ENCODE results near the gene TMPRSS13. TPM values are rescaled to one million over a fixed set of nuclear protein-coding genes. Genes with fewer than 3 reads are reported as not detected.
A peak's percentile ranks its signal among the peaks of the same experiment; 100 is the strongest.

TMPRSS13 gene
- total RNA-seq, 2 experiments from 2014 or later, result 0.79 to 1.1 TPM

DNA sequence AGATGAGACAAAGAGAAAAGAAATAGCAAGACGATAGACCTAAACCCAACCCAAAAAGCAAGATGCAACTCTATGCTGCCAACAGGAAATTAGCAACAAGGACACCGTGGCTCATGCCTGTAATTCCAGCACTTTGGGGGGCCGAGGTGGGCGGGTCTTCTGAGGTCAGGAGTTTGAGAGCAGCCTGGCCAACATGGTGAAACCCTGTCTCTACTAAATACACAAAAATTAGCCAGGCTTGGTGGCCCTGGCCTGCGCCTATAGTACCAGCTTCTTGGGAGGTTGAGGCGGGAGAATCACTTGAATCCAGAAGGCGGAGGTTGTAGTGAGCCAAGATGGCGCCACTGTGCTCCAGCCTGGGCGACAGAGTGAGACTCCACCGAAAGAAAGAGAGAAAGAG is 32.7 kb upstream of the TMPRSS13 start:
- no peak for DNase-seq (ENCODE audit: low spot score)
- BruUV-seq (replicated peaks), result no TSS peak
- peaks cover 27% of the 10 kb centered on the region; the same call in 1 of the 2 replicates for H3K9me3 ChIP-seq (ENCODE audit: low read length)
- H3K79me2 ChIP-seq (ENCODE audit: insufficient read depth, low read depth, low read length), result no peaks in the 10 kb centered on the region
- intact Hi-C loops (cut with micrococcal nuclease; ENCODE audit: unreplicated experiment), result no loop called here
- H3K4me1 ChIP-seq (ENCODE audit: insufficient read depth, low read length, poor library complexity, severe bottlenecking), result peaks cover 8% of the 10 kb centered on the region
- H3K4me3 ChIP-seq (ENCODE audit: low read depth, low read length, poor library complexity, severe bottlenecking), result no peak overlapping the region
- TF ChIP-seq, protein P1, sequence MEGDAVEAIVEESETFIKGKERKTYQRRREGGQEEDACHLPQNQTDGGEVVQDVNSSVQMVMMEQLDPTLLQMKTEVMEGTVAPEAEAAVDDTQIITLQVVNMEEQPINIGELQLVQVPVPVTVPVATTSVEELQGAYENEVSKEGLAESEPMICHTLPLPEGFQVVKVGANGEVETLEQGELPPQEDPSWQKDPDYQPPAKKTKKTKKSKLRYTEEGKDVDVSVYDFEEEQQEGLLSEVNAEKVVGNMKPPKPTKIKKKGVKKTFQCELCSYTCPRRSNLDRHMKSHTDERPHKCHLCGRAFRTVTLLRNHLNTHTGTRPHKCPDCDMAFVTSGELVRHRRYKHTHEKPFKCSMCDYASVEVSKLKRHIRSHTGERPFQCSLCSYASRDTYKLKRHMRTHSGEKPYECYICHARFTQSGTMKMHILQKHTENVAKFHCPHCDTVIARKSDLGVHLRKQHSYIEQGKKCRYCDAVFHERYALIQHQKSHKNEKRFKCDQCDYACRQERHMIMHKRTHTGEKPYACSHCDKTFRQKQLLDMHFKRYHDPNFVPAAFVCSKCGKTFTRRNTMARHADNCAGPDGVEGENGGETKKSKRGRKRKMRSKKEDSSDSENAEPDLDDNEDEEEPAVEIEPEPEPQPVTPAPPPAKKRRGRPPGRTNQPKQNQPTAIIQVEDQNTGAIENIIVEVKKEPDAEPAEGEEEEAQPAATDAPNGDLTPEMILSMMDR (conservative IDR thresholded peaks at IDR 0.05; ENCODE audit: low read length), result no peak
- no peak for TF ChIP-seq EZH2phosphoT487 (IDR thresholded peaks at IDR 0.05; ENCODE audit: borderline replicate concordance, low read depth, low read length)
- no peak overlapping the region for H3K27ac ChIP-seq (ENCODE audit: low read depth, low read length, poor library complexity, severe bottlenecking)
- H4K20me1 ChIP-seq (ENCODE audit: insufficient read depth, low read length), result no peaks in the 10 kb centered on the region
- ChIA-PET POLR2A (interaction anchor here (1.5 kb wide), 1 partner anchor 25 kb away, joined by 3 read pairs; the partner anchor contains the start of gene IL10RA), CTCF (ENCODE audit: unreplicated experiment) (no interaction called here)
- H2AFZ ChIP-seq (ENCODE audit: low read length), result no peak overlapping the region
- no peak overlapping the region for H3K4me2 ChIP-seq (ENCODE audit: low read length)
- no peaks in the 10 kb centered on the region for H3K36me3 ChIP-seq (ENCODE audit: insufficient read depth, low read length)
- no peaks in the 10 kb centered on the region for H3K9me2 ChIP-seq (ENCODE audit: insufficient read depth, low read length)

DNA sequence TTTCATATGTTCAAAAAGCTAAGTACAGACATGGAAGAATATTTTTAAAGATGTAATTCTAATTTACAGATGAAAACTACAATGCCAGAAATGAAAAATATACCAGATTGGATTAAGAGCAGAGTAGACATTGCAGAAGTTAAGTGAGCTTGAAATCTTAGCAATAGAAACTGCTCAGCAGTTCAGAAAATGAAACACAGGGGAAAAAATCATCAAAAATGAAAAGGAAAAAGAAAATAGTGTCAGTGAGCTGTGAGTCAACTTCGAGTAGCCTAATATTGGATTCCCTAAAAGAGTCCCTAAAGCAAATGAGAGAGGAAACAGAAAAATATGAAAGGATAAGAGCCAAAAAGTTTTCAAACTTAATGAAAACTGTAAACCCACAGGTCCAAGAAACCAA is 31.2 kb upstream of the TMPRSS13 start:
- no peaks in the 10 kb centered on the region for H3K79me2 ChIP-seq (ENCODE audit: insufficient read depth, low read depth, low read length)
- no peaks in the 10 kb centered on the region for H3K36me3 ChIP-seq (ENCODE audit: insufficient read depth, low read length)
- H3K4me3 ChIP-seq (ENCODE audit: low read depth, low read length, poor library complexity, severe bottlenecking), result no peak overlapping the region
- ChIA-PET CTCF (ENCODE audit: unreplicated experiment) (no interaction called here), POLR2A (interaction anchor here (0.6 to 1.5 kb wide), 2 partner anchors 13 to 26 kb away, joined by 3 to 8 read pairs; partner anchors contain the start of gene IL10RA)
- intact Hi-C loops (cut with micrococcal nuclease; ENCODE audit: unreplicated experiment), result no loop called here
- no TSS peak for BruUV-seq (replicated peaks)
- no peak for DNase-seq (ENCODE audit: low spot score)
- peak overlapping the region; percentile 78; the same call in 1 of the 2 replicates for H2AFZ ChIP-seq (ENCODE audit: low read length)
- H3K4me1 ChIP-seq (ENCODE audit: insufficient read depth, low read length, poor library complexity, severe bottlenecking), result peaks cover 8% of the 10 kb centered on the region
- H4K20me1 ChIP-seq (ENCODE audit: insufficient read depth, low read length), result no peaks in the 10 kb centered on the region
- peaks cover 28% of the 10 kb centered on the region; the same call in 1 of the 2 replicates for H3K9me3 ChIP-seq (ENCODE audit: low read length)
- no peak for TF ChIP-seq EZH2phosphoT487 (IDR thresholded peaks at IDR 0.05; ENCODE audit: borderline replicate concordance, low read depth, low read length)
- TF ChIP-seq, protein P1 (conservative IDR thresholded peaks at IDR 0.05; ENCODE audit: low read length), result no peak
- no peak overlapping the region for H3K27ac ChIP-seq (ENCODE audit: low read depth, low read length, poor library complexity, severe bottlenecking)
- H3K9me2 ChIP-seq (ENCODE audit: insufficient read depth, low read length), result no peaks in the 10 kb centered on the region
- no peak overlapping the region for H3K4me2 ChIP-seq (ENCODE audit: low read length)

DNA sequence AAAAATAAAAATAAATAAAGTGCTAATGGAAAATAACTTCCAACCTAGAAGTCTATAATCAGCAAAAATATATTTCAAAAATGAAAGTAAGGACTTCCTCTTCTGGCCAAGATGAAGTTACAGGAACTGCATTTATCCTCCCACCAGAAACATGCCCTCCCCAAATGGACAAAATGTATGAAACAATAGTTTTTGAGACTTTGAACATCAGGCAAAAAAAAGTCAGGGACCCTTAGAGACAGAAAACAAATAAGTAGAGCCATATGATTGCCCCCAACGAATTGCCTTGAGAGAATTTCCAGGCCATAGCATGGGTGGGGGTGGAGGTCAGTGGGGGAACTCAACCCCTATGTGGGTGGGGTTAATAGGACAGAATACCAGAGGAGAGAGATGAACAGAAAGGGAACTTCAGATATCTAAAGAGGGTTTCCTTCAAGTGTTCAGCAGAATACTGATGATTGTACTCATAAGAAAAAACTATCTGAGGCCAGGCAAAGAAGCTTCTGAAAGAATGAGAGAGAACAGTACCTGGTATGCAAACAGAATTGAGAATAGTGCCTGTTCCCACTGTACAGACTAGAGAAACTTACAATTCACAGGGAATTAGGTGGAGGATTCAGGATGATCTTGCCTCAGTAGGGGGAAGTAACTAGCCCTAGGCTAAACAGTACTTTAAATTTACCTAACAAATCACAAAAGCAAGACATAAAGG is 30.4 kb upstream of the TMPRSS13 start:
- no peaks in the 10 kb centered on the region for H3K36me3 ChIP-seq (ENCODE audit: insufficient read depth, low read length)
- H3K4me2 ChIP-seq (ENCODE audit: low read length), result peak overlapping the region; percentile 56
- ChIA-PET CTCF (ENCODE audit: unreplicated experiment) (no interaction called here), POLR2A (interaction anchor here (0.6 kb wide), 1 partner anchor 12 kb away, joined by 8 read pairs; no protein-coding TSS in a partner anchor)
- no peak for DNase-seq (ENCODE audit: low spot score)
- no peaks in the 10 kb centered on the region for H4K20me1 ChIP-seq (ENCODE audit: insufficient read depth, low read length)
- H3K4me1 ChIP-seq (ENCODE audit: insufficient read depth, low read length, poor library complexity, severe bottlenecking), result peaks cover 8% of the 10 kb centered on the region
- H3K9me2 ChIP-seq (ENCODE audit: insufficient read depth, low read length), result no peaks in the 10 kb centered on the region
- intact Hi-C loops (cut with micrococcal nuclease; ENCODE audit: unreplicated experiment), result no loop called here
- no TSS peak for BruUV-seq (replicated peaks)
- H3K9me3 ChIP-seq (ENCODE audit: low read length), result peaks cover 28% of the 10 kb centered on the region; the same call in 1 of the 2 replicates
- no peaks in the 10 kb centered on the region for H3K79me2 ChIP-seq (ENCODE audit: insufficient read depth, low read depth, low read length)
- TF ChIP-seq EZH2phosphoT487 (IDR thresholded peaks at IDR 0.05; ENCODE audit: borderline replicate concordance, low read depth, low read length), result no peak
- TF ChIP-seq, protein P1 (conservative IDR thresholded peaks at IDR 0.05; ENCODE audit: low read length), result no peak
- H2AFZ ChIP-seq (ENCODE audit: low read length), result peak overlapping the region; percentile 78
- no peak overlapping the region for H3K4me3 ChIP-seq (ENCODE audit: low read depth, low read length, poor library complexity, severe bottlenecking)
- no peak overlapping the region for H3K27ac ChIP-seq (ENCODE audit: low read depth, low read length, poor library complexity, severe bottlenecking)

All from OCI-LY7 (cell line).